Astrocyte (in vitro differentiated cells and primary cell): ENCODE data around the gene HSBP1. TPM values are rescaled to one million over a fixed set of nuclear protein-coding genes. Genes with fewer than 3 reads are reported as not detected.

ENCODE experiments used
- DNase-seq: peaks from one replicate; pipeline ENCODE4 v3.0.0-alpha.2; 2010; ENCODE audit warnings: low read depth
- FAIRE-seq: peaks from 2 replicates; lab custom pipeline; 2011; peaks lifted over from hg19 to GRCh38; lab: Jason Lieb, UNC
- H2AFZ ChIP-seq: 2 replicates; pipeline ENCODE4 v1.6.0; 2012; ENCODE audit warnings: low read depth, low read length, inconsistent platforms
- H3K27ac ChIP-seq: 2 replicates; pipeline ENCODE4 v1.5.1; 2011; ENCODE audit warnings: low read depth, low read length, inconsistent platforms
- H3K27me3 ChIP-seq: 2 replicates; pipeline ENCODE4 v1.6.0; 2011; ENCODE audit warnings: low read length, inconsistent platforms; ENCODE audit not compliant: insufficient read depth
- H3K36me3 ChIP-seq: 2 replicates; pipeline ENCODE4 v1.5.1; 2011; ENCODE audit warnings: low read length, inconsistent platforms; ENCODE audit not compliant: insufficient read depth
- H3K4me1 ChIP-seq: 2 replicates; pipeline ENCODE4 v1.5.1; 2011; ENCODE audit warnings: low read length, inconsistent platforms; ENCODE audit not compliant: insufficient read depth
- H3K4me2 ChIP-seq: 2 replicates; pipeline ENCODE4 v1.6.0; 2012; ENCODE audit warnings: low read length, inconsistent platforms
- H3K4me3 ChIP-seq: 2 replicates; pipeline ENCODE4 v1.5.1; 2011; ENCODE audit warnings: low read depth, mild to moderate bottlenecking, low read length, inconsistent platforms; ENCODE audit not compliant: insufficient read depth
- H3K79me2 ChIP-seq: 2 replicates; pipeline ENCODE4 v1.6.0; 2012; ENCODE audit warnings: mild to moderate bottlenecking, low read length, inconsistent platforms; ENCODE audit not compliant: insufficient read depth
- H3K9ac ChIP-seq: 2 replicates; pipeline ENCODE4 v1.6.0; 2012; ENCODE audit warnings: mild to moderate bottlenecking, low read length, inconsistent platforms
- H3K9me3 ChIP-seq: 2 replicates; pipeline ENCODE4 v1.5.1; 2012; ENCODE audit warnings: low read depth, mild to moderate bottlenecking, low read length, inconsistent platforms; ENCODE audit not compliant: insufficient read depth
- H4K20me1 ChIP-seq: 2 replicates; pipeline ENCODE4 v1.6.0; 2012; ENCODE audit warnings: low read length, inconsistent platforms; ENCODE audit not compliant: insufficient read depth
- H3K27ac Mint-ChIP-seq: one replicate; pipeline ENCODE4 v1.8.0; 2021; ENCODE audit warnings: mild to moderate bottlenecking, mixed read lengths; ENCODE audit not compliant: unreplicated experiment
- H3K27me3 Mint-ChIP-seq: one replicate; pipeline ENCODE4 v1.8.0; 2021; ENCODE audit warnings: low read depth, mixed read lengths; ENCODE audit not compliant: unreplicated experiment
- H3K36me3 Mint-ChIP-seq: one replicate; pipeline ENCODE4 v1.8.0; 2021; ENCODE audit warnings: low read depth, mixed read lengths; ENCODE audit not compliant: unreplicated experiment
- H3K4me1 Mint-ChIP-seq: one replicate; pipeline ENCODE4 v1.8.0; 2021; ENCODE audit warnings: low read depth, mixed read lengths; ENCODE audit not compliant: unreplicated experiment
- H3K4me3 Mint-ChIP-seq: one replicate; pipeline ENCODE4 v1.8.0; 2021; ENCODE audit warnings: mild to moderate bottlenecking, moderate library complexity, mixed read lengths; ENCODE audit not compliant: unreplicated experiment
- H3K9me3 Mint-ChIP-seq: one replicate; pipeline ENCODE4 v1.8.0; 2021; ENCODE audit warnings: mild to moderate bottlenecking, mixed read lengths; ENCODE audit not compliant: unreplicated experiment
- CTCF ChIP-seq: IDR thresholded peaks from 2 replicates; pipeline ENCODE4 v1.5.1; 2011; ENCODE audit warnings: low read depth, mild to moderate bottlenecking, inconsistent platforms, low read length, moderate library complexity; ENCODE audit not compliant: insufficient read depth
- EZH2 ChIP-seq: IDR thresholded peaks from 2 replicates; pipeline ENCODE4 v1.6.1; 2012; ENCODE audit warnings: mild to moderate bottlenecking, low read length, inconsistent platforms; ENCODE audit not compliant: insufficient read depth
- total RNA-seq: library from RNA; stranded (reverse); gene quantifications from 2 replicates; pipeline ENCODE4 v1.2.1, GENCODE V29; 2021

Gene HSBP1
- total RNA-seq, 1 donor from 2014 or later, result 179 TPM

- Mint-ChIP-seq H3K27ac (peak overlapping the region; percentile 85), H3K9me3 (no peaks in the 10 kb centered on the region), H3K36me3 (no peaks in the 10 kb centered on the region), H3K4me1 (peaks cover 17% of the 10 kb centered on the region), H3K27me3 (peaks cover 5% of the 10 kb centered on the region), H3K4me3 (no peak overlapping the region)
- Histone ChIP-seq H3K9me3 (no peaks in the 10 kb centered on the region), H4K20me1 (no peaks in the 10 kb centered on the region), H3K9ac (no peak overlapping the region), H3K4me1 (peaks cover 9% of the 10 kb centered on the region), H3K4me2 (peak overlapping the region; percentile 68), H3K27ac (peak overlapping the region; percentile 45), H3K27me3 (no peaks in the 10 kb centered on the region), H3K79me2 (no peaks in the 10 kb centered on the region), H2AFZ (no peak overlapping the region), H3K4me3 (no peak overlapping the region), H3K36me3 (no peaks in the 10 kb centered on the region)
- FAIRE-seq, result peak; percentile 55
- TF ChIP-seq CTCF (no peak), EZH2 (no peak)
- peak; percentile 77 for DNase-seq
Measured at GRCh38 chr16:83835586-83836566, 28.1 kb downstream of the HSBP1 start.

GRCh38 chr16:83837566-83837965 is 29.8 kb downstream of the HSBP1 start:
- Histone ChIP-seq H3K36me3 (no peaks in the 10 kb centered on the region), H3K4me3 (no peak overlapping the region), H3K79me2 (no peaks in the 10 kb centered on the region), H4K20me1 (no peaks in the 10 kb centered on the region), H3K4me1 (peaks cover 9% of the 10 kb centered on the region), H3K9ac (no peak overlapping the region), H3K27ac (no peak overlapping the region), H3K27me3 (no peaks in the 10 kb centered on the region), H2AFZ (no peak overlapping the region), H3K4me2 (no peak overlapping the region), H3K9me3 (no peaks in the 10 kb centered on the region)
- H3K27me3 Mint-ChIP-seq, result peaks cover 2% of the 10 kb centered on the region
- no peaks in the 10 kb centered on the region for H3K36me3 Mint-ChIP-seq
- no peak for FAIRE-seq
- peaks cover 17% of the 10 kb centered on the region for H3K4me1 Mint-ChIP-seq
- no peak for DNase-seq
- TF ChIP-seq CTCF, result no peak
- no peak for TF ChIP-seq EZH2
- H3K4me3 Mint-ChIP-seq, result no peak overlapping the region
- H3K27ac Mint-ChIP-seq, result no peak overlapping the region
- no peaks in the 10 kb centered on the region for H3K9me3 Mint-ChIP-seq

- Mint-ChIP-seq H3K9me3 (no peaks in the 10 kb centered on the region), H3K27me3 (peaks cover 4% of the 10 kb centered on the region), H3K36me3 (no peaks in the 10 kb centered on the region), H3K4me1 (peaks cover 17% of the 10 kb centered on the region), H3K27ac (no peak overlapping the region), H3K4me3 (no peak overlapping the region)
- TF ChIP-seq EZH2 (no peak), CTCF (no peak)
- no peaks in the 10 kb centered on the region for H3K36me3 ChIP-seq
- H3K27ac ChIP-seq, result no peak overlapping the region
- H3K9ac ChIP-seq, result no peak overlapping the region
- FAIRE-seq (no peak), DNase-seq (no peak)
- H3K79me2 ChIP-seq, result no peaks in the 10 kb centered on the region
- no peaks in the 10 kb centered on the region for H4K20me1 ChIP-seq
- no peak overlapping the region for H3K4me2 ChIP-seq
- H2AFZ ChIP-seq, result no peak overlapping the region
- H3K4me1 ChIP-seq, result peaks cover 9% of the 10 kb centered on the region
- H3K4me3 ChIP-seq, result no peak overlapping the region
- H3K9me3 ChIP-seq, result no peaks in the 10 kb centered on the region
- no peaks in the 10 kb centered on the region for H3K27me3 ChIP-seq
Measured at GRCh38 chr16:83838151-83838550, 30.4 kb downstream of the HSBP1 start.
